H1 (cell line): ENCODE measurements around the gene CEP78. TPM values are rescaled to one million over a fixed set of nuclear protein-coding genes. Genes with fewer than 3 reads are reported as not detected.

Experiments used
- CTCF ChIA-PET: fragments of 300-600 bp; sonication (Branson Sonifier 250); formaldehyde crosslinking; loops from one replicate; lab custom pipeline; 2021; ENCODE audit not compliant: partially characterized antibody; lab: Charles Lee
- POLR2A ChIA-PET: fragments of 300-600 bp; sonication (Branson Sonifier 250); formaldehyde crosslinking; loops from one replicate; lab custom pipeline; 2021; ENCODE audit warnings: inconsistent platforms; ENCODE audit not compliant: partially characterized antibody; lab: Charles Lee
- DNase-seq, 2 experiments: peaks; one replicate each; pipeline versions ENCODE4 v3.0.0 to v3.0.0-alpha.2; 2010 to 2022; ENCODE audit warnings: low spot score in 2 of 2, low read depth in 1 of 2, mixed read lengths in 1 of 2
- FAIRE-seq: peaks from 2 replicates; lab custom pipeline; 2011; peaks lifted over from hg19 to GRCh38; lab: Jason Lieb, UNC
- H2AFZ ChIP-seq: 2 replicates; pipeline ENCODE4 v1.8.1; 2012; ENCODE audit warnings: low read length, inconsistent platforms
- H2AK5ac ChIP-seq: 2 replicates; pipeline ENCODE4 v1.6.1; 2013; ENCODE audit warnings: low read depth, low read length
- H2BK120ac ChIP-seq: replicated peaks from 2 replicates; pipeline ENCODE3; 2013; ENCODE audit warnings: low read depth, low read length, inconsistent platforms
- H2BK12ac ChIP-seq: 2 replicates; pipeline ENCODE4 v1.6.1; 2013; ENCODE audit warnings: low read depth, low read length
- H2BK15ac ChIP-seq: 2 replicates; pipeline ENCODE4 v1.6.1; 2013; ENCODE audit warnings: low read length
- H2BK20ac ChIP-seq: 2 replicates; pipeline ENCODE4 v1.6.1; 2013; ENCODE audit warnings: low read length
- H2BK5ac ChIP-seq: 2 replicates; pipeline ENCODE4 v1.6.1; 2013; ENCODE audit warnings: low read depth, low read length
- H3K14ac ChIP-seq: 2 replicates; pipeline ENCODE4 v1.6.1; 2013; ENCODE audit warnings: inconsistent platforms; ENCODE audit not compliant: insufficient read length
- H3K18ac ChIP-seq: 2 replicates; pipeline ENCODE4 v1.6.1; 2013; ENCODE audit warnings: low read length; ENCODE audit errors: extremely low read depth
- H3K23ac ChIP-seq: 2 replicates; pipeline ENCODE4 v1.6.1; 2013; ENCODE audit warnings: inconsistent platforms; ENCODE audit not compliant: insufficient read length
- H3K23me2 ChIP-seq: 2 replicates; pipeline ENCODE4 v1.6.1; 2013; ENCODE audit warnings: low read depth, low read length
- H3K27ac ChIP-seq: 2 replicates; pipeline ENCODE4 v1.6.1; 2011; ENCODE audit warnings: low read depth, low read length, inconsistent platforms
- H3K27me3 ChIP-seq, 4 experiments: replicated peaks in 1 of 4; 1 replicate in 1 of 4; 2 replicates in 3 of 4; pipeline versions ENCODE4 v1.6.1 to v1.8.1; 2011 to 2013; ENCODE audit warnings: low read length in 3 of 4, mild to moderate bottlenecking in 3 of 4, inconsistent platforms in 2 of 4, mixed read lengths in 2 of 4, moderate library complexity in 1 of 4; ENCODE audit not compliant: control insufficient read depth in 3 of 4, insufficient read depth in 3 of 4; ENCODE audit errors: extremely low read depth in 1 of 4
- H3K36me3 ChIP-seq, 4 experiments: 2 replicates each; pipeline versions ENCODE4 v1.6.1 to v1.8.1; 2011 to 2013; ENCODE audit warnings: mild to moderate bottlenecking in 4 of 4, low read length in 3 of 4, moderate library complexity in 2 of 4, control low read depth in 1 of 4, inconsistent platforms in 1 of 4; ENCODE audit not compliant: insufficient read depth in 4 of 4, control insufficient read depth in 2 of 4
- H3K4ac ChIP-seq: replicated peaks from 2 replicates; pipeline ENCODE3; 2013; ENCODE audit warnings: low read length, low read depth, mixed read lengths, inconsistent platforms; ENCODE audit not compliant: insufficient read length
- H3K4me1 ChIP-seq, 4 experiments: replicated peaks in 1 of 4; 1 replicate in 1 of 4; 2 replicates in 3 of 4; pipeline versions ENCODE4 v1.6.1 to v1.8.1; 2011 to 2013; ENCODE audit warnings: low read length in 3 of 4, inconsistent platforms in 2 of 4, mixed read lengths in 1 of 4; ENCODE audit not compliant: insufficient read depth in 4 of 4, control insufficient read depth in 3 of 4
- H3K4me2 ChIP-seq, 2 experiments: 2 replicates each; pipeline versions ENCODE4 v1.6.1 to v1.8.1; 2011 to 2013; ENCODE audit warnings: low read depth in 2 of 2, low read length in 2 of 2, control low read depth in 1 of 2, inconsistent platforms in 1 of 2, mild to moderate bottlenecking in 1 of 2; ENCODE audit not compliant: insufficient read depth in 1 of 2
- H3K4me3 ChIP-seq, 4 experiments: fragments of 200-600, 300-600 bp in 1 of 4; sonication (generic), shearing (Covaris generic), sonication (Bioruptor Twin) in 1 of 4; 2 replicates each; pipeline versions ENCODE4 v1.5.1 to v1.8.1; 2011 to 2016; ENCODE audit warnings: low read length in 4 of 4, low read depth in 3 of 4, control low read depth in 2 of 4, inconsistent platforms in 2 of 4, mild to moderate bottlenecking in 2 of 4, mixed read lengths in 1 of 4, moderate library complexity in 1 of 4; ENCODE audit not compliant: insufficient read depth in 2 of 4; ENCODE audit errors: extremely low read depth in 1 of 4
- H3K56ac ChIP-seq: replicated peaks from 2 replicates; pipeline ENCODE3; 2013; ENCODE audit warnings: low read depth, mild to moderate bottlenecking, mixed read lengths, low read length, inconsistent platforms; ENCODE audit not compliant: insufficient read length
- H3K79me1 ChIP-seq: 2 replicates; pipeline ENCODE4 v1.6.1; 2013; ENCODE audit warnings: low read depth, low read length, control low read depth
- H3K79me2 ChIP-seq, 2 experiments: 2 replicates each; pipeline versions ENCODE4 v1.6.1 to v1.8.1; 2012 to 2013; ENCODE audit warnings: low read length in 2 of 2, mild to moderate bottlenecking in 2 of 2, inconsistent platforms in 1 of 2; ENCODE audit not compliant: insufficient read depth in 2 of 2, control insufficient read depth in 1 of 2
- H3K9ac ChIP-seq, 4 experiments: replicated peaks in 1 of 4; 1 replicate in 1 of 4; 2 replicates in 3 of 4; pipeline versions ENCODE4 v1.6.1 to v1.8.1; 2011 to 2013; ENCODE audit warnings: low read depth in 3 of 4, low read length in 3 of 4, control low read depth in 2 of 4, mild to moderate bottlenecking in 2 of 4, moderate library complexity in 2 of 4, inconsistent platforms in 1 of 4; ENCODE audit errors: extremely low read depth in 1 of 4
- H3K9me3 ChIP-seq, 2 experiments: 2 replicates each; pipeline versions ENCODE4 v1.6.1 to v1.8.1; 2012 to 2013; ENCODE audit warnings: mild to moderate bottlenecking in 2 of 2, moderate library complexity in 2 of 2, control low read depth in 1 of 2, inconsistent platforms in 1 of 2, low read depth in 1 of 2, low read length in 1 of 2, mixed read lengths in 1 of 2; ENCODE audit not compliant: insufficient read depth in 2 of 2
- H4K20me1 ChIP-seq, 2 experiments: replicated peaks in 1 of 2; 2 replicates each; pipeline versions ENCODE3 to v1.8.1; 2011 to 2013; ENCODE audit warnings: inconsistent platforms in 2 of 2, low read length in 2 of 2, mild to moderate bottlenecking in 1 of 2; ENCODE audit not compliant: insufficient read depth in 2 of 2, control insufficient read depth in 1 of 2
- H4K5ac ChIP-seq: 2 replicates; pipeline ENCODE4 v1.6.1; 2013; ENCODE audit warnings: low read length, low read depth, mixed read lengths, inconsistent platforms; ENCODE audit not compliant: insufficient read length
- H4K8ac ChIP-seq: 2 replicates; pipeline ENCODE4 v1.8.0; 2013; ENCODE audit warnings: mild to moderate bottlenecking, moderate library complexity, low read length, inconsistent platforms; ENCODE audit not compliant: insufficient read depth; ENCODE audit errors: extremely low read depth
- H4K91ac ChIP-seq: replicated peaks from 2 replicates; pipeline ENCODE3; 2013; ENCODE audit warnings: low read length, mixed read lengths, inconsistent platforms; ENCODE audit not compliant: insufficient read length
- CEBPB ChIP-seq: IDR thresholded peaks from 2 replicates; pipeline ENCODE4 v1.6.1; 2012; ENCODE audit warnings: low read depth, low read length
- GABPA ChIP-seq: IDR thresholded peaks from 2 replicates; pipeline ENCODE4 v1.6.1; 2011; ENCODE audit warnings: mild to moderate bottlenecking, low read length, moderate library complexity, borderline replicate concordance; ENCODE audit not compliant: insufficient read depth
- HDAC6 ChIP-seq: IDR thresholded peaks from one replicate; pipeline ENCODE4 v1.7.1; 2012; ENCODE audit warnings: low read depth, mild to moderate bottlenecking, inconsistent platforms, low read length, moderate library complexity
- KDM1A ChIP-seq: fragments of 200-600, 300-600 bp; sonication (generic); IDR thresholded peaks from 2 replicates; pipeline ENCODE4 v1.7.1; 2016; ENCODE audit warnings: mild to moderate bottlenecking, low read length, borderline replicate concordance
- KDM5A ChIP-seq: fragments of 200-600 bp; IDR thresholded peaks from 2 replicates; pipeline ENCODE4 v1.7.1; 2012; ENCODE audit warnings: mild to moderate bottlenecking, low read length, inconsistent platforms, mixed read lengths
- POLR2A ChIP-seq, 2 experiments: IDR thresholded peaks; 1 replicate in 1 of 2; 2 replicates in 1 of 2; pipeline ENCODE4 v1.6.1; 2011; ENCODE audit warnings: low read depth in 2 of 2, low read length in 2 of 2, mild to moderate bottlenecking in 2 of 2; ENCODE audit errors: control extremely low read depth in 1 of 2
- RAD21 ChIP-seq, 2 experiments: IDR thresholded peaks in 1 of 2; conservative IDR thresholded peaks in 1 of 2; 2 replicates each; pipeline ENCODE4 v1.6.1; 2011; ENCODE audit warnings: low read depth in 2 of 2, low read length in 2 of 2, improper control_type of control experiment in 1 of 2, inconsistent platforms in 1 of 2, mild to moderate bottlenecking in 1 of 2, moderate library complexity in 1 of 2
- RFX5 ChIP-seq: IDR thresholded peaks from 2 replicates; pipeline ENCODE4 v1.6.1; 2011; ENCODE audit warnings: low read depth, low read length, improper control_type of control experiment, borderline replicate concordance
- SUZ12 ChIP-seq: fragments of 200-600 bp; sonication (generic); IDR thresholded peaks from 2 replicates; pipeline ENCODE4 v1.6.1; 2012; ENCODE audit warnings: mild to moderate bottlenecking, inconsistent platforms, low read length, moderate library complexity, mixed read lengths
- TAF1 ChIP-seq: IDR thresholded peaks from 2 replicates; pipeline ENCODE4 v1.6.1; 2011; ENCODE audit warnings: mild to moderate bottlenecking, low read depth, low read length
- TAF7 ChIP-seq: optimal IDR thresholded peaks from 2 replicates; pipeline ENCODE3; 2011; ENCODE audit warnings: low read depth, mild to moderate bottlenecking, inconsistent platforms, low read length, moderate library complexity, borderline replicate concordance
- WGBS, 2 experiments: shearing (Covaris generic) in 1 of 2; methylation state at CpG; one replicate each; pipeline versions ENCODE4 v1.1.6 to v1.1.7; 2013 to 2015; ENCODE audit warnings: low lambda C conversion rate in 2 of 2, mixed read lengths in 2 of 2, inconsistent platforms in 1 of 2, low coverage in 1 of 2, missing lambda C conversion rate in 1 of 2; ENCODE audit not compliant: insufficient replicate concordance in 2 of 2, insufficient coverage in 1 of 2, insufficient read length in 1 of 2; ENCODE audit errors: extremely low coverage in 1 of 2, missing lambda C conversion rate in 1 of 2; 5-methylcytosine and 5-hydroxymethylcytosine counted together
- polyA plus RNA-seq, 7 experiments: library from polyadenylated mRNA; depleted of rRNA in 3 of 7; stranded (reverse) in 5 of 7; unstranded in 2 of 7; fragments of >200 nt in 5 of 7; fragments of 200-250 nt in 2 of 7; gene quantifications; 1 replicate in 5 of 7; 2 replicates in 1 of 7; 4 replicates in 1 of 7; pipeline versions ENCODE4 v1.2.1 to v1.2.3, GENCODE V29; 2011 to 2013; ENCODE audit warnings: missing spikeins in 2 of 7, mixed read lengths in 2 of 7
- total RNA-seq: library from RNA; stranded (reverse); fragmentation: NEBNext Ultra II Directional; extraction: Animal tissue kit (Norgen Biotek cat#: 25700); gene quantifications from 2 replicates; pipeline ENCODE4 v1.2.1, GENCODE V29; 2021

Gene CEP78
- total and polyA plus RNA-seq, 2 of the 8 experiments (the other 6 are each of a cell fraction or from before 2014, with no cell fraction given), result 10.3 to 40.9 TPM

DNA sequence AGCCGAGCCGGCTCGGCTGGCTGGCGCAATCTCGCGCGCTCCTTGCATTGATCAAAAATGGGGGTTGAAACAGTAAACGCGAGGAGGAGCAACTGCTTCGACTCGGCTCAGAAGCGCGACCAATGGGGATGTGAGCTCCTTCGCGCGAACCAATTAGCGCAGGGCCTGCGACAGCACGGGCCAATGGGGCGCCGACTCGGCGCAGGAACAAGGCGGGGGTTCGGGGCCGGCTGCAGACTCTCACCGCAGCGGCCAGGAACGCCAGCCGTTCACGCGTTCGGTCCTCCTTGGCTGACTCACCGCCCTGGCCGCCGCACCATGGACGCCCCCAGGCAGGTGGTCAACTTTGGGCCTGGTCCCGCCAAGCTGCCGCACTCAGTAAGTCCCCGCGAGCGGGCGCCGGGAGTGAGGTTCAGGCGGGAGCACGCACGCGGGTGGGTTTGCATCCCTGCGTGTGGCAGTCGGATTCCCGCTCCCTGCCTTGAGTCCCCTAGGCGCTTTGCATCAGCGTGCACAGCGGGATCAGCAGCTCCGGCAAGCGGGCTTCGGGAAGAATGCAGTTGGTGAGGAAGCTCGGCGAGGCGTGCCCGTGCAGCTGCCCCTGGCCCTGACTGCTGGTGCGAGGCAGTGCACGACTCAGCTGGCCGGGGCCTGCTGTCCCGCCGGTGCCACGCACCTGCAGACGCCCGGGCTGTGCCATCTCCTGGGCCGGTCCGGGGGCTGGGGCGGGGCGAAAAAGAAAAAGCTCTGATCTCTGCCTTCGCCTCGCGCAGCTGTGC is 61.2 kb downstream of the CEP78 start, which contains the start of gene PSAT1:
Gene PSAT1 (plus strand): TSS at position 233 of the 779 bp plus-strand sequence. CDS start 86 bp downstream, at position 319.
- H3K79me1 ChIP-seq, result peaks cover 4% of the 10 kb centered on the region
- ChIA-PET POLR2A (interaction anchor here (0.7 to 27.8 kb wide), 54 partner anchors 12 to 1281 kb away, joined by 3 to 936 read pairs (median 5); partner anchors contain the start of genes CEP78, GNAQ and TLE4), CTCF (interaction anchor here (0.7 to 3.2 kb wide), 8 partner anchors 12 to 96 kb away, joined by 3 to 21 read pairs (median 4); no protein-coding TSS in a partner anchor)
- peak within 1 kb of the TSS; percentile 54; the same call in 1 of the 2 replicates for H2BK15ac ChIP-seq
- peak within 1 kb of the TSS; percentile 41 for H2BK120ac ChIP-seq
- H3K27me3 ChIP-seq, result no peaks in the 10 kb centered on the region
- H2AK5ac ChIP-seq, result peak within 1 kb of the TSS; percentile 72; the same call in 1 of the 2 replicates
- H2BK20ac ChIP-seq, result 0 out of 2 replicates have a peak within 1 kb of the TSS, but pooled peaks have one; percentile 41
- no peaks in the 10 kb centered on the region for H3K9me3 ChIP-seq
- peaks cover 8 to 16% (median 12%) of the 10 kb centered on the region in 4 experiments; a peak in 6 of 7 replicates for H3K4me1 ChIP-seq
- H3K14ac ChIP-seq, result no peak within 1 kb of the TSS
- H3K27ac ChIP-seq, result peak within 1 kb of the TSS; percentile 94
- H4K20me1 ChIP-seq, result peaks cover 6 to 11% of the 10 kb centered on the region in 2 experiments
- FAIRE-seq (peak; percentile 45), DNase-seq (peak; percentile 90 to 91)
- H4K8ac ChIP-seq, result peak within 1 kb of the TSS; percentile 99
- H2AFZ ChIP-seq, result no peak within 1 kb of the TSS; the same call in 1 of the 2 replicates
- peak within 1 kb of the TSS; percentile 87 for H3K4ac ChIP-seq
- H3K56ac ChIP-seq, result peak within 1 kb of the TSS; percentile 95
- peak within 1 kb of the TSS; percentile 95 for H4K91ac ChIP-seq
- peak within 1 kb of the TSS; percentile 65 for H2BK12ac ChIP-seq
- peak within 1 kb of the TSS; percentile 96 to 99 (median 98) for H3K9ac ChIP-seq
- H3K18ac ChIP-seq, result peak within 1 kb of the TSS; percentile 95
- H4K5ac ChIP-seq, result peak within 1 kb of the TSS; percentile 98
- peaks cover 15 to 51% of the 10 kb centered on the region in 2 experiments for H3K79me2 ChIP-seq
- 1% methylated on average over 70 of the region's 76 CpGs; no CpG with 5 or more reads in 1 of the 2 experiments for WGBS, 2 experiments
- H3K36me3 ChIP-seq, result peaks cover 11 to 34% (median 21%) of the 10 kb centered on the region in 4 experiments
- H3K23me2 ChIP-seq, result peaks cover 7% of the 10 kb centered on the region; the same call in 1 of the 2 replicates
- peak within 1 kb of the TSS; percentile 97 for H2BK5ac ChIP-seq
- peak within 1 kb of the TSS; percentile 87 to 93 (median 90) for H3K4me3 ChIP-seq
- H3K23ac ChIP-seq, result no peak within 1 kb of the TSS
- peak within 1 kb of the TSS; percentile 83 to 87 for H3K4me2 ChIP-seq
- TF ChIP-seq POLR2A (IDR thresholded peaks at IDR 0.05; ENCODE audit: control extremely low read depth in 1 of 2, low read depth in 2 of 2, low read length in 2 of 2), result peak; percentile 95 to 98
- TF ChIP-seq GABPA, result no peak
- TF ChIP-seq KDM1A, result no peak
- TF ChIP-seq SUZ12, result no peak
- no peak for TF ChIP-seq HDAC6
- TF ChIP-seq RFX5, result no peak; the same call in 1 of the 2 replicates
- peak; percentile 96 for TF ChIP-seq CEBPB
- TF ChIP-seq TAF7, result peak; percentile 88
- TF ChIP-seq TAF1, result peak; percentile 95
- no peak for TF ChIP-seq RAD21 (IDR thresholded peaks at IDR 0.05 in 1 of 2, conservative IDR thresholded peaks at IDR 0.05 in 1 of 2; ENCODE audit: low read depth in 2 of 2, low read length in 2 of 2)
- 0 out of 2 replicates have a peak, but pooled peaks have one; percentile 18 for TF ChIP-seq KDM5A
